NT2/D1 (cell line): Measurements from ENCODE around the gene MYBPC3.

Source experiments
- SUZ12 ChIP-seq: IDR thresholded peaks from 2 replicates; pipeline ENCODE4 v1.6.1; 2011; ENCODE audit not compliant: insufficient read length, insufficient read depth; ENCODE audit errors: extremely low read depth
- YY1 ChIP-seq: IDR thresholded peaks from 2 replicates; pipeline ENCODE4 v1.6.1; 2011; ENCODE audit not compliant: insufficient read length, insufficient read depth
- ZNF274 ChIP-seq: IDR thresholded peaks from 2 replicates; pipeline ENCODE4 v1.6.1; 2011; ENCODE audit warnings: mild to moderate bottlenecking, low read depth, low read length

DNA sequence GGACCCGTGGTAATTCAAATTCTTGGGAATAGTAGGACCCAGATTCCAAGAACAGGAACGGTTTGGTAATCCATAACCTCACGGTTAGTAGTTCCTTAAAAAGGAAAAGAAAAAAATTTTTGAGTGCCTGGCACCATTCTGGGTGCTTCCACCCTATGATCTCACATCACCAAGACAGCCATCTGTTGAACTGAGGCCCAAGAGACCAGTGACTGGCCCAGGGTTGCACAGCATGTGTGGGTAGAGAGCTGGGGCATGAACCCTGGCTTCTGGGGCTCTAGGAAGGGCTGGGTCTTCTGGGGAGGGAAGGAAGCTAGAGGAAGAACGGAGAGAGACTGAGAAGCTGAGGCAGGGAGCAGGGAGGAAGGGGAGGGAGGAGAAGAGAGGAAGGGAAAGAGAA, 30.6 kb upstream of the MYBPC3 start:
- TF ChIP-seq ZNF274 (no peak), YY1 (no peak), SUZ12 (no peak)
